Measurements from ENCODE around the gene OR52B6.

GRCh38 chr11:5536482-5536881 lies 44.2 kb upstream of the OR52B6 start:
- TF ChIP-seq CTCF (IDR thresholded peaks at IDR 0.05; ENCODE audit: low read depth, low read length, poor library complexity, severe bottlenecking) (no peak), EZH2phosphoT487 (IDR thresholded peaks at IDR 0.05; ENCODE audit: borderline replicate concordance, low read length) (no peak)

Data from DOHH2 (cell line).